Measurements from ENCODE around the gene DMWD. TPM values are rescaled to one million over a fixed set of nuclear protein-coding genes. Genes with fewer than 3 reads are reported as not detected.

Gene DMWD
- total RNA-seq, 2 donors from 2014 or later, result 19.7 to 20.4 TPM

GRCh38 chr19:45771311-45771933, 21.2 kb downstream of the DMWD start:
- WGBS, 2 donors, result 57 to 65% methylated on average over 18 to 41 of the region's 46 CpGs
- intact Hi-C loops (cut with DNase I), result no loop called here
- DNase-seq (peak; percentile 44 to 59 (median 46)), ATAC-seq (no peak)
- Histone ChIP-seq H3K9me3 (no peaks in the 10 kb centered on the region), H3K27me3 (no peaks in the 10 kb centered on the region), H3K27ac (peak overlapping the region; percentile 93 to 98 (median 96)), H3K4me1 (peaks cover 55% of the 10 kb centered on the region), H3K4me3 (peak overlapping the region in 1 of 2 donors; percentile 4), H3K36me3 (replicated peaks in 1 of 2; ENCODE audit: insufficient read depth in 1 of 2, low read depth in 2 of 2) (no peaks in the 10 kb centered on the region)
- TF ChIP-seq CTCF (IDR thresholded peaks at IDR 0.05), result no peak
- TF ChIP-seq POLR2A (IDR thresholded peaks at IDR 0.05), result no peak

GRCh38 chr19:45770192-45771101, 22.2 kb downstream of the DMWD start:
- H3K4me1 ChIP-seq, result peaks cover 64% of the 10 kb centered on the region

GRCh38 chr19:45769821-45770191, 22.8 kb downstream of the DMWD start:
- intact Hi-C loops (cut with DNase I), result no loop called here
- Histone ChIP-seq H3K36me3 (replicated peaks in 1 of 2; ENCODE audit: insufficient read depth in 1 of 2, low read depth in 2 of 2) (no peaks in the 10 kb centered on the region), H3K9me3 (no peaks in the 10 kb centered on the region), H3K27ac (peak overlapping the region; percentile 93 to 98 (median 96)), H3K4me1 (peaks cover 71% of the 10 kb centered on the region), H3K27me3 (no peaks in the 10 kb centered on the region), H3K4me3 (no peak overlapping the region)
- ATAC-seq, result no peak
- DNase-seq, result peak in 3 of 4 donors; percentile 60 to 62 (median 62)
- WGBS, 2 donors, result 0 to 1% methylated on average over 21 to 22 of the region's 28 CpGs
- TF ChIP-seq CTCF (IDR thresholded peaks at IDR 0.05), result no peak
- TF ChIP-seq POLR2A (IDR thresholded peaks at IDR 0.05), result no peak

More at GRCh38 chr19:45770192-45771101, 22.2 kb downstream of the DMWD start:
- Histone ChIP-seq H3K27ac (peak overlapping the region; percentile 93 to 98 (median 96)), H3K4me3 (no peak overlapping the region), H3K9me3 (no peaks in the 10 kb centered on the region), H3K36me3 (replicated peaks in 1 of 2; ENCODE audit: insufficient read depth in 1 of 2, low read depth in 2 of 2) (no peaks in the 10 kb centered on the region), H3K27me3 (no peaks in the 10 kb centered on the region)
- intact Hi-C loops (cut with DNase I), result no loop called here
- WGBS, 2 donors, result 1 to 2% methylated on average over 17 to 61 of the region's 79 CpGs
- ATAC-seq (peak; percentile 71), DNase-seq (peak; percentile 97 to 99 (median 99))
- TF ChIP-seq POLR2A (IDR thresholded peaks at IDR 0.05) (peak; percentile 65 to 74 (median 71)), CTCF (IDR thresholded peaks at IDR 0.05) (peak; percentile 83 to 97 (median 93))

- DNase-seq, result peak; percentile 98 to 99 (median 99)
- intact Hi-C loops (cut with DNase I), result no loop called here
- no peaks in the 10 kb centered on the region for H3K27me3 ChIP-seq
- WGBS, 2 donors, result 0% methylated on average over 38 to 70 of the region's 70 CpGs
- H3K4me3 ChIP-seq, result peak within 1 kb of the TSS; percentile 60 to 80
- peaks cover 77% of the 10 kb centered on the region for H3K4me1 ChIP-seq
- TF ChIP-seq POLR2A (IDR thresholded peaks at IDR 0.05) (peak; percentile 75 to 94 (median 92)), CTCF (IDR thresholded peaks at IDR 0.05) (no peak)
- peak; percentile 63 for ATAC-seq
- no peaks in the 10 kb centered on the region for H3K9me3 ChIP-seq
- H3K27ac ChIP-seq, result peak within 1 kb of the TSS; percentile 93 to 98 (median 98)
- no peaks in the 10 kb centered on the region for H3K36me3 ChIP-seq (replicated peaks in 1 of 2; ENCODE audit: insufficient read depth in 1 of 2, low read depth in 2 of 2)
Observed at GRCh38 chr19:45768984-45769782, 23.5 kb downstream of the DMWD start, which contains the start of gene SIX5. TSS of gene SIX5 (minus strand) at chr19:45769252. CDS start at chr19:45768844, 408 bp downstream.
